Tibial nerve (tissue), 4 donors: ENCODE measurements around the gene CALHM2.

Source experiments
- EP300 ChIP-seq, 2 donors: sonication (generic); formaldehyde crosslinking; IDR thresholded peaks; one replicate each; pipeline ENCODE4 v1.6.1; 2017; ENCODE audit warnings: antibody characterized with exemption in 2 of 2, mild to moderate bottlenecking in 1 of 2
- TF ChIP-seq, protein P1 (sequence below), 5 experiments: fragments of 200-600 bp in 3 of 5; fragments of 450-650 bp in 2 of 5; sonication (generic) in 3 of 5; IDR thresholded peaks; one replicate each; pipeline ENCODE4 v1.5.1; 2016 to 2019; ENCODE audit warnings: antibody characterized with exemption in 5 of 5, mild to moderate bottlenecking in 3 of 5, moderate library complexity in 2 of 5

DNA sequence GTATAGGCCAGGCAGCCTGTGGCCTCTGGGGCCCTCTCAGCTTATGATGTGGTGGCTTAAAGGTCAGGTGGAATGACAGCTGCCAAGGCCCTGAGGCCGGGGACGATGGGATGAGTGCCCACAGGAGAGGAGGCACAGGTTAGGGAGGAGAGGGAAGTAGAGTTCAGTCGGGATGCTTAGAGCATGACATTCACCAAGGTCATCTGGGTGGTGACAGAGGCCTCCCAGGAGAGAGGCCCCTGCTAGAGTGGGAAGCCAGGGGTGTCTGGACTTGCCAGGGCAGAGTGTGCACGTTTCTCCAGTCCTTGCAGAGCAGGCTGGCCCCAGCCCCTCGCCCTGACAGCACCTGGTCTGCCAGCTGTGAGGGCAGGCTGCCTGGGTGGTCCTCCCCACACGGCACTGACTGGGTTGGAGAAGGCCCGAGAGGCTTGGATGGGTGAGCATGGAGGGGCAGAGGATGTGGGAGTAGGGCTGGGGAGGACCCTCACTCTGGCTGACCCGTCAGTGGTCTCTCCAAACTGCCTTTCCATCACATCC, 5.1 kb upstream of the CALHM2 start:
- TF ChIP-seq, protein P1, sequence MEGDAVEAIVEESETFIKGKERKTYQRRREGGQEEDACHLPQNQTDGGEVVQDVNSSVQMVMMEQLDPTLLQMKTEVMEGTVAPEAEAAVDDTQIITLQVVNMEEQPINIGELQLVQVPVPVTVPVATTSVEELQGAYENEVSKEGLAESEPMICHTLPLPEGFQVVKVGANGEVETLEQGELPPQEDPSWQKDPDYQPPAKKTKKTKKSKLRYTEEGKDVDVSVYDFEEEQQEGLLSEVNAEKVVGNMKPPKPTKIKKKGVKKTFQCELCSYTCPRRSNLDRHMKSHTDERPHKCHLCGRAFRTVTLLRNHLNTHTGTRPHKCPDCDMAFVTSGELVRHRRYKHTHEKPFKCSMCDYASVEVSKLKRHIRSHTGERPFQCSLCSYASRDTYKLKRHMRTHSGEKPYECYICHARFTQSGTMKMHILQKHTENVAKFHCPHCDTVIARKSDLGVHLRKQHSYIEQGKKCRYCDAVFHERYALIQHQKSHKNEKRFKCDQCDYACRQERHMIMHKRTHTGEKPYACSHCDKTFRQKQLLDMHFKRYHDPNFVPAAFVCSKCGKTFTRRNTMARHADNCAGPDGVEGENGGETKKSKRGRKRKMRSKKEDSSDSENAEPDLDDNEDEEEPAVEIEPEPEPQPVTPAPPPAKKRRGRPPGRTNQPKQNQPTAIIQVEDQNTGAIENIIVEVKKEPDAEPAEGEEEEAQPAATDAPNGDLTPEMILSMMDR (IDR thresholded peaks at IDR 0.05): no peak
- no peak for TF ChIP-seq EP300 (IDR thresholded peaks at IDR 0.05)
